ENCODE data around the gene HAP1.
"Not testable (repeated sequence)": the region's sequence is repeated elsewhere in the genome, so short reads cannot be mapped to it uniquely, and the experiment has no call there.

The HAP1 gene

GRCh38 chr17:41777157-41777573 lies 42.7 kb upstream of the HAP1 start:
- ChIA-PET POLR2A (interaction anchor here (0.6 to 1.4 kb wide), 5 partner anchors 9 to 89 kb away, joined by 3 to 12 read pairs (median 3); partner anchors contain the start of genes EIF1 and JUP), CTCF (interaction anchor here (0.8 to 5.5 kb wide), 6 partner anchors 9 to 40 kb away, joined by 3 to 34 read pairs (median 6); partner anchors contain the start of genes JUP and P3H4)
- TF ChIP-seq CTCF (IDR thresholded peaks at IDR 0.05; ENCODE audit: insufficient read depth, low read length, missing control alignments), result no peak
- no peak overlapping the region for H3K4me3 ChIP-seq (ENCODE audit: low read depth, low read length)
- no peak for DNase-seq (ENCODE audit: low read depth, low spot score)

GRCh38 chr17:41776262-41776900 lies 41.9 kb upstream of the HAP1 start:
- ChIA-PET POLR2A (interaction anchor here (1.4 kb wide), 1 partner anchor 10 kb away, joined by 12 read pairs; the partner anchor contains the start of gene JUP), CTCF (interaction anchor here (1.5 to 2.9 kb wide), 3 partner anchors 10 to 39 kb away, joined by 4 to 31 read pairs (median 8); partner anchors contain the start of genes JUP and P3H4)
- not testable (repeated sequence) for DNase-seq (ENCODE audit: low read depth, low spot score); H3K4me3 ChIP-seq (ENCODE audit: low read depth, low read length)

GRCh38 chr17:41775394-41776226 lies 41.2 kb upstream of the HAP1 start:
- no peak for DNase-seq (ENCODE audit: low read depth, low spot score)
- ChIA-PET CTCF (interaction anchor here (0.5 to 3.1 kb wide), 5 partner anchors 10 to 80 kb away, joined by 3 to 31 read pairs (median 9); partner anchors contain the start of genes JUP and P3H4), POLR2A (no interaction called here)
- no peak for TF ChIP-seq CTCF (IDR thresholded peaks at IDR 0.05; ENCODE audit: insufficient read depth, low read length, missing control alignments)
- no peak overlapping the region for H3K4me3 ChIP-seq (ENCODE audit: low read depth, low read length)

GRCh38 chr17:41773731-41774193 lies 39.3 kb upstream of the HAP1 start:
- no peak for DNase-seq (ENCODE audit: low read depth, low spot score)
- POLR2A ChIA-PET, result interaction anchor here (0.6 to 1.1 kb wide), 3 partner anchors 11 to 26 kb away, joined by 3 read pairs; no protein-coding TSS in a partner anchor
- CTCF ChIA-PET, result interaction anchor here (0.9 to 3.1 kb wide), 7 partner anchors 13 to 78 kb away, joined by 3 to 16 read pairs (median 4); partner anchors contain the start of gene JUP
- H3K4me3 ChIP-seq (ENCODE audit: low read depth, low read length), result no peak overlapping the region
- TF ChIP-seq CTCF (IDR thresholded peaks at IDR 0.05; ENCODE audit: insufficient read depth, low read length, missing control alignments), result no peak

- DNase-seq (ENCODE audit: low read depth, low spot score), result peak; percentile 33
- no peak overlapping the region for H3K4me3 ChIP-seq (ENCODE audit: low read depth, low read length)
- POLR2A ChIA-PET, result interaction anchor here (0.7 to 1.1 kb wide), 3 partner anchors 12 to 26 kb away, joined by 3 read pairs; no protein-coding TSS in a partner anchor
Observed at GRCh38 chr17:41773190-41773588, 38.7 kb upstream of the HAP1 start.

More at GRCh38 chr17:41773190-41773588, 38.7 kb upstream of the HAP1 start:
- TF ChIP-seq CTCF (IDR thresholded peaks at IDR 0.05; ENCODE audit: insufficient read depth, low read length, missing control alignments), result no peak
- CTCF ChIA-PET, result interaction anchor here (1.0 to 3.1 kb wide), 6 partner anchors 13 to 77 kb away, joined by 3 to 16 read pairs (median 6); partner anchors contain the start of gene JUP

Measured in AG04449 (cell line).